HG03060 (cell line): ENCODE measurements around the gene OSBP2.

Experiments
- ATAC-seq: cut with Tn5 transposase; IDR thresholded peaks from one replicate; pipeline ENCODE4 v1.9.1; 2021; ENCODE audit warnings: low read depth, moderate number of reproducible peaks; ENCODE audit not compliant: unreplicated experiment

Gene OSBP2

GRCh38 chr22:30953206-30953605 lies 258.5 kb downstream of the OSBP2 start:
- ATAC-seq: no peak

GRCh38 chr22:30955153-30955552 lies 260.5 kb downstream of the OSBP2 start:
- ATAC-seq: no peak
